Stimulated activated CD8-positive, alpha-beta memory T cell treated with anti-CD3 and anti-CD28 coated beads, Interleukin-7, amount 100 ng/mL, for 24 hours (primary cell): ENCODE results near the gene LTV1.

Source experiments
- DNase-seq: peaks from one replicate; pipeline ENCODE4 v3.0.0-alpha.2; 2020; ENCODE audit warnings: low read depth

LTV1 gene

GRCh38 chr6:143894655-143895054 is 51.5 kb downstream of the LTV1 start:
- DNase-seq = no peak

DNA sequence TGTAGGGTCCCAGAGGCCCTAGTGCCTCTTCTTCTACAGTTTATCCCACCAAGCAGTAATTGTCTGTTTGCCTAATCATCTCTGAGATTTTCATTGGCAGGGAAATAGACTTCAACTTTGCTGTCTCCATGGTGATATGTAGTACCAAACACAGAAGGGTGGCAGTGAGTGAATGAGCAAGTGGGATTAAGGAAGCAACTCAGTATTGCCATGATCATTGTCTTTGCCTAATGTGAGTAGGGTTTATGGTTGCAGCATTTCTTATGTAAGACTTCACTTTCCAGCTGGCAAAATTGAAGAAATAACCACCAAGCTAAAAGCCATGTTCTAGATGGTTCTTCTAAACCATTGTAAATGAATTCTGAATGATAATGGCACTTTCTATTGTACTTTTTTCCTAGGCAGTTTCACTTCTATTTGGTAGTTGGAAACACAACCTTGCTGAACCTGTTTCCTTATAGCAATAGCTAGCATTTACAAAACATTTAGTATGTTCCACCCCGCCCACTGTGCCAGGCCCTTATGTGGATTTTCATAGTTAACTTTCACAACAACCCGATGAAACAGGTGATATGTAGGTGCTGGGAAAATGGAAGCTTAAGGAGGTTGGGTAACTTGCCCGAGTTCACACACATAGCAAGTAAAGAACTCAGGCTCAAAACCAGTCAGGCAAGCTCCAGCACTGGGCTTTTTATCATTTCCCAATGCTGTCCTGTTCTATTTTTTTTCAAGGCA is 53.2 kb downstream of the LTV1 start:
- DNase-seq = no peak

DNA sequence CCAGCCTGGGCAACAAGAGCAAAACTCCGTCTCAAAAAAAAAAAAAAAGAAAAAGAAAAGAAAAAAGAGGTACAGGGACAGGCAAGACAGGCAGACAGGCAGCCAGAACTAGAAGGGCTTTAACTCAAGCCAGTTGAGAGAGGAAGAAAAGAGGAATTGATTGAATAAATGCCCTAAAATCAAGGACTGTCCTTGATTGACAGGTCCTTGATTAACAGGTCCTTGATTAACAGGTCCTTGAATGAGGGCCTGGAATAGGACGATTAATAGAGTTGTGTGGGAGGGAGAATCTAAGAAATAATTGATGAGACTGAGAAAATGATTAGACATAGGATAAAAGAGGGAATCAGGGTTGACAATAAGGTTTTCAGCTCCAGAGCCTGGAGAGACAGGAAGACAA is 57.2 kb downstream of the LTV1 start:
- no peak for DNase-seq

- no peak for DNase-seq
Measured at GRCh38 chr6:143901885-143902750, 59.0 kb downstream of the LTV1 start.

DNA sequence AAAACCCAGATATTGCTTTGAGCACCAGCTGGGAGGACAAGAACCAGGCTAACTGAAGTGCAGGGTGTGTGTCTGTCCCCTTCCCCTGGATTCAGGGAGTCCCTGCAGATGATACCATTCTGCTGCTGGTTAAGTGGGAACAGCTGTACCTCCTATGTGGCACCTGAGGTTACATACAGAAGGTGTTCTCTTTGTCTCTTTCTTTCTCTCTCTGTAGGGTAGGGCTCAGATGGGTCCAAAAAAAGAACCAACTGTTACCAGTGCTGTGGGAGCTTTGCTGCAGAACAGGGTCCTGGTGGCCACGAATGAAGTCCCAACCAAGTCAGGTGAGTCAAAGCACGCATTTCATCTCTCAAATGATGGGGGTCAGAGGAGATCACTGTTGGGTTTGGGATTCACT is 59.7 kb downstream of the LTV1 start:
- DNase-seq = no peak

- DNase-seq = no peak
Measured at GRCh38 chr6:143911028-143911427, 67.9 kb downstream of the LTV1 start.

- no peak for DNase-seq
Measured at GRCh38 chr6:143912671-143913070, 69.5 kb downstream of the LTV1 start.
